GM23338 (cell line): ENCODE data around the gene ERC2.

ENCODE experiments used
- CTCF ChIP-seq, 2 experiments: fragments of 200-600 bp in 1 of 2; sonication (generic) in 1 of 2; conservative IDR thresholded peaks; 2 replicates each; pipeline versions ENCODE4 v1.5.1 to v1.6.1; 2016 to 2017; ENCODE audit warnings: antibody characterized with exemption in 2 of 2, low read depth in 2 of 2, mild to moderate bottlenecking in 2 of 2, moderate library complexity in 1 of 2
- EZH2 ChIP-seq: fragments of 200-600 bp; sonication (generic); IDR thresholded peaks from one replicate; pipeline ENCODE4 v1.8.0; 2017; ENCODE audit warnings: antibody characterized with exemption, mild to moderate bottlenecking, low read depth; ENCODE audit not compliant: unreplicated experiment
- POLR2AphosphoS5 ChIP-seq: IDR thresholded peaks from 2 replicates; pipeline ENCODE4 v1.6.1; 2016; ENCODE audit warnings: antibody characterized with exemption, low read depth

- no peak for TF ChIP-seq CTCF (conservative IDR thresholded peaks at IDR 0.05; ENCODE audit: low read depth in 2 of 2)
- no peak for TF ChIP-seq EZH2
- no peak for TF ChIP-seq POLR2AphosphoS5
These were observed 814.0 kb downstream of the ERC2 start for GRCh38 chr3:55654123-55654760.
